ENCODE data around the gene EIF4A2.

DNA sequence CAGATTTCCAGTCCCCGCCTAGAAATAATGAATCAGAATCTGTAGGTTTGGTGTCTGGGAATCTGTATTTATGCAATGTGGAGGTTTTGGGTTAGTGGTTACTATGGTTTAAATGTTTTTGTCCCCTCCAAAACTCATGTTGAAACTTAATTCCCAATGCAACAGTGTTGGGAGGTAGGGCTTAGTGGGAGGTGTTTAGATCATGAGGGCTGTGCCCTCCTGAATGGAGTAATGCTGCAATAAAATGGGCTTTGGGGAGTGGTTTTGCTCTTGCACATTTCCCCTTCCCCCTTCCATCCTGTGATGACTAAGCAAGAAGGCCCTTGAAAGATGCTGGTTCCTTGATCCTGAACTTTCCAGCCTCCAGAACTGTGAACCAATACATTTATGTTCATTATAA is 32.1 kb downstream of the EIF4A2 start:
- TF ChIP-seq, protein P1, sequence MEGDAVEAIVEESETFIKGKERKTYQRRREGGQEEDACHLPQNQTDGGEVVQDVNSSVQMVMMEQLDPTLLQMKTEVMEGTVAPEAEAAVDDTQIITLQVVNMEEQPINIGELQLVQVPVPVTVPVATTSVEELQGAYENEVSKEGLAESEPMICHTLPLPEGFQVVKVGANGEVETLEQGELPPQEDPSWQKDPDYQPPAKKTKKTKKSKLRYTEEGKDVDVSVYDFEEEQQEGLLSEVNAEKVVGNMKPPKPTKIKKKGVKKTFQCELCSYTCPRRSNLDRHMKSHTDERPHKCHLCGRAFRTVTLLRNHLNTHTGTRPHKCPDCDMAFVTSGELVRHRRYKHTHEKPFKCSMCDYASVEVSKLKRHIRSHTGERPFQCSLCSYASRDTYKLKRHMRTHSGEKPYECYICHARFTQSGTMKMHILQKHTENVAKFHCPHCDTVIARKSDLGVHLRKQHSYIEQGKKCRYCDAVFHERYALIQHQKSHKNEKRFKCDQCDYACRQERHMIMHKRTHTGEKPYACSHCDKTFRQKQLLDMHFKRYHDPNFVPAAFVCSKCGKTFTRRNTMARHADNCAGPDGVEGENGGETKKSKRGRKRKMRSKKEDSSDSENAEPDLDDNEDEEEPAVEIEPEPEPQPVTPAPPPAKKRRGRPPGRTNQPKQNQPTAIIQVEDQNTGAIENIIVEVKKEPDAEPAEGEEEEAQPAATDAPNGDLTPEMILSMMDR (IDR thresholded peaks at IDR 0.05): no peak
- TF ChIP-seq POLR2AphosphoS5 (IDR thresholded peaks at IDR 0.05) (no peak), POLR2A (IDR thresholded peaks at IDR 0.05) (no peak)
